Suprapubic skin (tissue), 4 donors: ENCODE results near the gene LRFN2. TPM values are rescaled to one million over a fixed set of nuclear protein-coding genes. Genes with fewer than 3 reads are reported as not detected.

ENCODE experiments used
- DNase-seq, 2 donors: peaks; one replicate each; pipeline ENCODE4 v3.0.0-alpha.2; 2019; ENCODE audit warnings: low spot score in 2 of 2
- H3K27ac ChIP-seq: fragments of 200-600 bp; sonication (generic); one replicate; pipeline ENCODE4 v1.5.1; 2019
- H3K27me3 ChIP-seq: fragments of 200-600 bp; sonication (generic); one replicate; pipeline ENCODE4 v1.5.1; 2019
- H3K36me3 ChIP-seq: fragments of 200-600 bp; sonication (generic); one replicate; pipeline ENCODE4 v1.5.1; 2019
- H3K4me1 ChIP-seq: fragments of 200-600 bp; sonication (generic); one replicate; pipeline ENCODE4 v1.5.1; 2019
- H3K4me3 ChIP-seq: fragments of 200-600 bp; sonication (generic); one replicate; pipeline ENCODE4 v1.5.1; 2019; ENCODE audit warnings: mild to moderate bottlenecking
- H3K9me3 ChIP-seq: fragments of 200-600 bp; sonication (generic); one replicate; pipeline ENCODE4 v1.5.1; 2019
- EP300 ChIP-seq: sonication (generic); formaldehyde crosslinking; IDR thresholded peaks from one replicate; pipeline ENCODE4 v1.6.1; 2017; ENCODE audit warnings: antibody characterized with exemption
- POLR2A ChIP-seq, 2 donors: fragments of 450-650 bp; IDR thresholded peaks; one replicate each; pipeline ENCODE4 v1.6.1; 2017; ENCODE audit warnings: antibody characterized with exemption in 2 of 2, mild to moderate bottlenecking in 2 of 2, moderate library complexity in 2 of 2
- POLR2AphosphoS5 ChIP-seq, 3 donors: sonication (generic); formaldehyde crosslinking; IDR thresholded peaks; one replicate each; pipeline ENCODE4 v1.6.1; 2017; ENCODE audit warnings: antibody characterized with exemption in 3 of 3
- WGBS: methylation state at CpG from one replicate; pipeline ENCODE4 v1.1.5; 2018; 5-methylcytosine and 5-hydroxymethylcytosine counted together
- total RNA-seq, 4 donors: library from RNA; depleted of rRNA; stranded (reverse); fragments of >200 nt; gene quantifications; one replicate each; pipeline ENCODE4 v1.1.0, GENCODE V29; 2016
- TF ChIP-seq, protein P1 (sequence below), 2 donors: fragments of 200-600 bp in 1 of 2; fragments of 450-650 bp in 1 of 2; sonication (generic) in 1 of 2; IDR thresholded peaks; one replicate each; pipeline ENCODE4 v1.5.1; 2016 to 2019; ENCODE audit warnings: antibody characterized with exemption in 2 of 2, mild to moderate bottlenecking in 1 of 2, moderate library complexity in 1 of 2

Gene LRFN2
- total RNA-seq, 4 donors from 2014 or later: not detected

DNA sequence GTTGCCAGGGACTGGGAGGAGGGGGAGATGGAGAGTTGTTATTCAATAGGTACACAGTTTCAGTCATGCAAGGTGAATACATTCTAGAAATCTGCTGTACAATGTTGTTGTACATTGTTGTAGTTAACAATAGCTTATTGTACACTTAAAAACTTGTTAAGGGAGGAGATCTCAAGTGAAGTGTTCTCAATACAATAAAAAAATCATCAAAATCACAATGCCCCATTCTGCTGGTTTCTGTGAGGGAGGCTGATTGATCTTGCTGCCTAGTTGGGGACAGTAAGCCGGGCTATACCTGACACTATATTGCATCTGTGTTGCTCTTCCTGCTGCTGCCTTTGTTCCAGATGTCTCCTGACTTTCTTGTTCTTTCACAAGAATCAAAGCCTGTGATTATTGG is 232.1 kb downstream of the LRFN2 start:
- H3K4me1 ChIP-seq: no peaks in the 10 kb centered on the region
- no peaks in the 10 kb centered on the region for H3K9me3 ChIP-seq
- H3K4me3 ChIP-seq: no peak overlapping the region
- no peaks in the 10 kb centered on the region for H3K36me3 ChIP-seq
- TF ChIP-seq, protein P1, sequence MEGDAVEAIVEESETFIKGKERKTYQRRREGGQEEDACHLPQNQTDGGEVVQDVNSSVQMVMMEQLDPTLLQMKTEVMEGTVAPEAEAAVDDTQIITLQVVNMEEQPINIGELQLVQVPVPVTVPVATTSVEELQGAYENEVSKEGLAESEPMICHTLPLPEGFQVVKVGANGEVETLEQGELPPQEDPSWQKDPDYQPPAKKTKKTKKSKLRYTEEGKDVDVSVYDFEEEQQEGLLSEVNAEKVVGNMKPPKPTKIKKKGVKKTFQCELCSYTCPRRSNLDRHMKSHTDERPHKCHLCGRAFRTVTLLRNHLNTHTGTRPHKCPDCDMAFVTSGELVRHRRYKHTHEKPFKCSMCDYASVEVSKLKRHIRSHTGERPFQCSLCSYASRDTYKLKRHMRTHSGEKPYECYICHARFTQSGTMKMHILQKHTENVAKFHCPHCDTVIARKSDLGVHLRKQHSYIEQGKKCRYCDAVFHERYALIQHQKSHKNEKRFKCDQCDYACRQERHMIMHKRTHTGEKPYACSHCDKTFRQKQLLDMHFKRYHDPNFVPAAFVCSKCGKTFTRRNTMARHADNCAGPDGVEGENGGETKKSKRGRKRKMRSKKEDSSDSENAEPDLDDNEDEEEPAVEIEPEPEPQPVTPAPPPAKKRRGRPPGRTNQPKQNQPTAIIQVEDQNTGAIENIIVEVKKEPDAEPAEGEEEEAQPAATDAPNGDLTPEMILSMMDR (IDR thresholded peaks at IDR 0.05): no peak
- TF ChIP-seq EP300: no peak
- no peak for TF ChIP-seq POLR2AphosphoS5 (IDR thresholded peaks at IDR 0.05)
- no peak for TF ChIP-seq POLR2A (IDR thresholded peaks at IDR 0.05)
- no peak for DNase-seq
- WGBS: 82% methylated on average over 1 of the region's 1 CpG
- no peak overlapping the region for H3K27ac ChIP-seq
- H3K27me3 ChIP-seq: peaks cover 7% of the 10 kb centered on the region

DNA sequence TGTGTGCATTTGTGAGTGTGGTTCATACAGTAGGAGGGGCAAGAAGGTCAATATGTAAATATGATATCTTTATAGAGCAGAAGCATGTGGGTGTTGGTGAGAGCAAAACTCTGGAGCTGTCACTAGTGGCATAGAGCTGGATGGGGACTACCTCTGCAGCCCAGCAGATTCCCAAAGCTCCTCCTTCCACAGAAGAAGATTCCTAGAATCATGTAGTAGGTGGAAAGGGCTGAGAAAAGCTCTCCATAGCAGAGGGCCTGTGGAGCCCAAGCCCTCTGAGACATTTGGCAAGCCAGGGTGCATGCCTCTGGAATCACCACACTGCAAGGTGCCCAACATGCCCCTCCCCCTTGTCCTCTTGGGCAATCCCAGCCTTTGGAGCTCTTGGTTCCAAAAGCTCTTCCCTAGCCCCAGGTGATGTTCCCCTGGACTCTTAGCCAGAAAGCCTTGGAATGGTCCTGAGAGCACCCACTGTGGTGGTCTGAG is 233.2 kb downstream of the LRFN2 start:
- no peaks in the 10 kb centered on the region for H3K4me1 ChIP-seq
- no peak overlapping the region for H3K27ac ChIP-seq
- no peaks in the 10 kb centered on the region for H3K36me3 ChIP-seq
- TF ChIP-seq POLR2A (IDR thresholded peaks at IDR 0.05): no peak
- TF ChIP-seq EP300: no peak
- TF ChIP-seq, protein P1 (IDR thresholded peaks at IDR 0.05): no peak
- no peak for TF ChIP-seq POLR2AphosphoS5 (IDR thresholded peaks at IDR 0.05)
- peak in 1 of 2 donors; percentile 10 for DNase-seq
- peaks cover 3% of the 10 kb centered on the region for H3K27me3 ChIP-seq
- no peak overlapping the region for H3K4me3 ChIP-seq
- H3K9me3 ChIP-seq: no peaks in the 10 kb centered on the region

DNA sequence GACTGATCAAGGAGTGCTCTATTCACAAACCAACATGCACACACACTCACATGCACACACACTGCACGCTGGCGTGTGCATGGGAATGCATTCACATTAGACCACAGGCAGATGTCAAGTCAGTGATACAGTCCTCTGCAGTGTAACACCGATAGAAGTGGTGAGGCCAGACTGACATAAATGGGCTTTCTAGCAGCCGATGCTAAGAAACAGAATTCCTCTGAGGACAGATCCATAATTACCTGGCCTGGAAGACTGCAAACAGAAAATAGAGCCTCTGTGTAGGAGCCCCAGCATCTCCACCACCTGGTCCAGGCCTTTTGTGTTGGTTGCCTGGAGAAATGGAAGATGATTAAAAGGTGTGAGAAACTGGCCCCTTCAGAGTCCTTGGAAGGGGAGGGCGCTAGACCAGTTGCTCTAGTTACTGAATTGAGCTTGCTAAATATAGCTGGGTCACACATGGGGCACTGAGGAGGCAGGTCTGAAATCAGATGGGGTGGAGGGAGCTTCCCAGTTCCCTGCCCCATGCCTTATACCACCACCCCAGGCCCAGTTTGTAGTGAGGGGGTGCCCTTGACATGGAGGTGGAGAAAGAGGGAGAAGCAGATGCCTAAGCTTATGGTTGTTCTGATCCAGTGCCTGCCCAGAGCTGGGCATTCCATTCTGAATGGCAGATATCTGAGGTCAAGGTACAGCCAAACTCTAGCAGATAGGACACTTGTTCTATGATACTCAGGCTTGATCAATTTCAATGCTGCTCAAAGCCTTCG is 233.8 kb downstream of the LRFN2 start:
- TF ChIP-seq POLR2AphosphoS5 (IDR thresholded peaks at IDR 0.05): no peak
- TF ChIP-seq, protein P1 (IDR thresholded peaks at IDR 0.05): no peak
- no peak for TF ChIP-seq POLR2A (IDR thresholded peaks at IDR 0.05)
- TF ChIP-seq EP300: no peak

DNA sequence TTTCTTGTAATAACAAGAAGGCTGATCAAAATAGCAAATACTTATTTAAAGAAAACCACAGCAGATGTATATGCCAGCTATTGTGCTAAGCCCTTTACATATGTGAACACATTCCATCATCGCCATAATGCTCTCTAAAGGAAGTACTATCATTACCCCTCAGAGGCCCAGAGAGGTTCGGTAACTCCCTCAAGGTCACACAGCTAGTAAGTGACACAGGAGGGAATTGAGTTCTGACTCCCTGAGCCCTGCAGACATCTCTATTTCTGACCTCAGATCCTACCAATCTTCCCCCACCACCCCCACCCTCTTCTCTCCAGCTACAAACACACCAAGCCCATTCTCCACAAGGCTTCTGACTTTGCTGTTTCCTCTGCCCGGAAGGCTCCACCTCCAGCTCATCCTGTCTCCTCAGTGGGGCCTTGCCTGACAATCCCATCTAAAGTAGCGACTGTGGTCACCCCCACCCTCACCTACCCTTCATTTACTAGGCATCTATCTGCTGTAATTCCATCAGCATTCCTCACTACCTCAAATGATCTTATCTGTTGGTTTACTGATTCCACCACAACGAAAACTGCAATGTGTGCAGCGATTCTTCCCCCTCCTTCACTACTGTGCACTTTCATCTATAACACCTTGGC is 234.5 kb downstream of the LRFN2 start:
- Histone ChIP-seq H3K27ac (no peak overlapping the region), H3K4me1 (no peaks in the 10 kb centered on the region), H3K27me3 (peaks cover 4% of the 10 kb centered on the region), H3K4me3 (no peak overlapping the region), H3K9me3 (no peaks in the 10 kb centered on the region), H3K36me3 (no peaks in the 10 kb centered on the region)
- no peak for TF ChIP-seq EP300
- TF ChIP-seq, protein P1 (IDR thresholded peaks at IDR 0.05): no peak
- TF ChIP-seq POLR2AphosphoS5 (IDR thresholded peaks at IDR 0.05): no peak
- no peak for TF ChIP-seq POLR2A (IDR thresholded peaks at IDR 0.05)
- WGBS: 76% methylated on average over 6 of the region's 6 CpGs
- DNase-seq: no peak

More for the DNA sequence above, 233.8 kb downstream of the LRFN2 start:
- peak in 1 of 2 donors; percentile 33 for DNase-seq
- no peak overlapping the region for H3K27ac ChIP-seq
- no peaks in the 10 kb centered on the region for H3K9me3 ChIP-seq
- WGBS: 87% methylated on average over 6 of the region's 6 CpGs
- H3K27me3 ChIP-seq: peaks cover 4% of the 10 kb centered on the region
- H3K36me3 ChIP-seq: no peaks in the 10 kb centered on the region
- H3K4me1 ChIP-seq: no peaks in the 10 kb centered on the region
- H3K4me3 ChIP-seq: no peak overlapping the region

DNA sequence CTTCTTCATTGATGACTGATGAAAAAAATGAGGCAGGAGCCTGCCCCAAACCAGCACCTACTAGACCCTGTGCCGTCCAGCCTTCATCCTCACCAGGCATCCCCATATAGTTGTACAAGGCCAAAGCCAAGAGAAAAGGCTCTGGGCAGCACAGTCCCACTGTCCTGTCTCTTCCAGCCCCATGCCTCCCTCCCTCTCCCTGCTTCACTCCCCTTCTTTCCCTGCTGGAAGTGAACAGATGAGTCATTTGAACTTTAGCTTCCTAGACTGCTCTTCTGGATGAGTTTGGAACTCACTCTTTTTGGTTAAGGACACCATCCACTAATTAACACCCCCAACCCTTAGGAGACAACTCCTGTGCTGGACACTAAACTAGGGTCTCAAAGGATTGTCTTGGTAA is 235.2 kb downstream of the LRFN2 start:
- Histone ChIP-seq H3K27ac (no peak overlapping the region), H3K9me3 (no peaks in the 10 kb centered on the region), H3K36me3 (no peaks in the 10 kb centered on the region), H3K27me3 (peaks cover 4% of the 10 kb centered on the region), H3K4me3 (no peak overlapping the region), H3K4me1 (no peaks in the 10 kb centered on the region)
- DNase-seq: peak in 1 of 2 donors; percentile 34
- 76% methylated on average over 1 of the region's 1 CpG for WGBS
- no peak for TF ChIP-seq EP300
- no peak for TF ChIP-seq POLR2AphosphoS5 (IDR thresholded peaks at IDR 0.05)
- no peak for TF ChIP-seq POLR2A (IDR thresholded peaks at IDR 0.05)
- TF ChIP-seq, protein P1 (IDR thresholded peaks at IDR 0.05): no peak
